ENCODE results near the gene CTNNAL1. TPM values are rescaled to one million over a fixed set of nuclear protein-coding genes. Genes with fewer than 3 reads are reported as not detected.

CTNNAL1 gene
- total and polyA plus RNA-seq, 4 donors = 25.3 to 84.8 (median 53.8) TPM

DNA sequence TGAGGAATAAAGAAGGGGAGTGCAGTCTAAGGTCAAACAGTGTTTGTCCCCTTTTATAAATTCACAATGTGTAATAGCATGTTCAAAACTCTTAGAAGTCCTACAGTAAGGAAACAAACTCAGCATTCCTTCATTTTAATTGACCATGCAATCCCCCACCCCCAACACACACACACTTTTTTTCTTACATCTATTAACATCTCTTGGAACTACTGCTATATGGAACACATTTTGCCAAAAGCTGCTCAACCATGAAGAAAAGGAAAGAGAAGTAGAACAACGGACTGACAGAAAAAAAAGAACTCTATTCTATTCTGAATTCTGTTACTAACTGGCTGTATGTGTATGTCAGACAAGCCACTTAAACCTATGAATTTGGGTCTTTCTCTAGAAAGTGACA, 2.8 kb upstream of the CTNNAL1 start:
- H3K27ac ChIP-seq (ENCODE audit: low read depth, low read length) = peak overlapping the region; percentile 55
- peaks cover 10% of the 10 kb centered on the region for H3K4me1 ChIP-seq (ENCODE audit: control insufficient read depth, insufficient read depth, low read length)
- no peaks in the 10 kb centered on the region for H3K27me3 ChIP-seq (ENCODE audit: control insufficient read depth, insufficient read depth, low read length)
- H3K4me3 ChIP-seq (ENCODE audit: low read depth, low read length) = no peak overlapping the region
- peak in 1 of 6 donors; percentile 5 for DNase-seq (ENCODE audit: low read depth in 4 of 6, low spot score in 6 of 6)
- no CpG with 5 or more reads among the region's 1 CpG for WGBS (ENCODE audit: insufficient coverage)
- H3K36me3 ChIP-seq (ENCODE audit: control insufficient read depth, insufficient read depth, low read length) = no peaks in the 10 kb centered on the region
- no peaks in the 10 kb centered on the region for H3K9me3 ChIP-seq (ENCODE audit: control insufficient read depth, insufficient read depth, low read length)

DNA sequence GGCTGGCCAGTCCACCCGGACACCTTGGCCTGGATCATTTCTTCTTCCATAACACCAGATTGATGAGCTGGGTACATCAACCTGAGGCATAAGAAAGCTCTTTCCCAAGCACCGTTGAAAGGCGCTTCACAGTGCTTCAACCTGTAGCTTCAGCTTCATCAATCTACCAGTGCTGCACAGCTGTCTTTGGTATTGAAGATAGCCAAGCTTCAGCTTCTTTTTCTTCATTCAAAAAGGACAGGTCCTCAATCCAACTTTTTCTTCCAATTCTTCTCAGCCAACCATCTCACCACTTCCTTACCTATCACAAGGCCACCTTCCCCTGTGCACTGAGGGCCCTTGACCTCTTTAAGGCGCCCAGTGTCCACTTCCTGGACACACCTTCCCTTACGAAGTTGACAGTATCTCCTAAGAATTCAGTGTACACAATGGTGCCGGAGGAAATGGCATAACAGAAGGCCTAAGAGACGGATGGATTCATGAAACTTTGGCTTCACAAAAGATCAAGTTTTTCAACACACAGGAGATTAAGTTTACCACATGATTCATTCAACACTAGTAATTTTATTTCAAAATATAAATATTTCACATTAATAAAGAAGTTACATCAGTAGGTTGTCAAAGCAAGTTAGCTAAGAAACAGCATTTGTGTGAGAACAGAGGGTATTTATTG, 1.4 kb upstream of the CTNNAL1 start:
- Histone ChIP-seq H3K27me3 (ENCODE audit: control insufficient read depth, insufficient read depth, low read length) (no peaks in the 10 kb centered on the region), H3K4me3 (ENCODE audit: low read depth, low read length) (no peak overlapping the region), H3K27ac (ENCODE audit: low read depth, low read length) (peak overlapping the region; percentile 93), H3K9me3 (ENCODE audit: control insufficient read depth, insufficient read depth, low read length) (no peaks in the 10 kb centered on the region), H3K4me1 (ENCODE audit: control insufficient read depth, insufficient read depth, low read length) (peaks cover 10% of the 10 kb centered on the region), H3K36me3 (ENCODE audit: control insufficient read depth, insufficient read depth, low read length) (no peaks in the 10 kb centered on the region)
- DNase-seq (ENCODE audit: low read depth in 4 of 6, low spot score in 6 of 6) = no peak
- WGBS (ENCODE audit: insufficient coverage) = 83% methylated on average over 5 of the region's 7 CpGs

DNA sequence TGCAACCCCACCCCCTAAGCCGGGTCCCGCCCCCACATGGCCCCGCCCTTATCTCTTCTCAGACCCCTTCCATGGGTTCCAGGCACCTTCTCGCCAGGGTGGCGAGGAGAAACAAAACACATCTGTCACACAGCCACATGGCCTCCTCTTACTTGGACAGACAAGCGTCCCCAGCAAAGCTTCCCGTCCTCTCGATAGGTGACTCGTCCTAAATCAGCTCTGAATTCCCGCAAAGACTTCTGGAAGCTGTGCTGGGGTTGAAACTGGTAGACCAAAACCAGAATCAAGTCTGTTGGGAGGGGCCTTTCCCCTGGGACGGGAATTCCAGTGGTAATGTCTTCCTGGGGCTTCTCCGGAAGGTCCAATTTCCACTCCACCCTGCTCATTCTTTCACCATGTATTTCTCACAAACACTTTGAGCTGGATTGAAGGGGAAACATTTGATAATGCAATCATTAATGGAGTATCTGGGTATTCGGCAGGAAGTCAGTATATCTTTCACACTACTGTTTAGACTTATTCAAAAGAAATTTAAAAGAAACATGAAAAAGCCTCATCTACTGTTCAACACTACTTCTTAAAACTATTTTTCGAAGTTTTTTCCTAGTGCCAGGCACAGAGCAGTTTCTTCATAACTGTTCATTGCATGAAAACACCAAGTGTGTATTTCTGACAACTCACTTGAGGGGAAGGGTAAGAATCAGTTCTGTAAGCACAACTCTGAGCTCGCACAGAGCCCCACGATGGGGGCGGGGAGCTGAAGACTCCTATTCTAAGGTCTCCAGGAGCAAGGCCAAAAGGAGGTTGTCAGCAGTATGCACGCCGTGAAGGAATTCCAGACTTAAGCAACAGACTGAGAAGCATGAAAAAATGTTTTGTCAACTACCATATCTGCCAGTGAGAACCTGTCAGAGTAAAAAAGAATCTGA, 644 bp upstream of the CTNNAL1 start:
- no peaks in the 10 kb centered on the region for H3K36me3 ChIP-seq (ENCODE audit: control insufficient read depth, insufficient read depth, low read length)
- H3K9me3 ChIP-seq (ENCODE audit: control insufficient read depth, insufficient read depth, low read length) = no peaks in the 10 kb centered on the region
- DNase-seq (ENCODE audit: low read depth in 4 of 6, low spot score in 6 of 6) = peak in 4 of 6 donors; percentile 4 to 70 (median 64)
- H3K4me1 ChIP-seq (ENCODE audit: control insufficient read depth, insufficient read depth, low read length) = peaks cover 10% of the 10 kb centered on the region
- peak overlapping the region; percentile 93 for H3K27ac ChIP-seq (ENCODE audit: low read depth, low read length)
- H3K27me3 ChIP-seq (ENCODE audit: control insufficient read depth, insufficient read depth, low read length) = no peaks in the 10 kb centered on the region
- H3K4me3 ChIP-seq (ENCODE audit: low read depth, low read length) = peak overlapping the region; percentile 50
- WGBS (ENCODE audit: insufficient coverage) = 24% methylated on average over 11 of the region's 19 CpGs

DNA sequence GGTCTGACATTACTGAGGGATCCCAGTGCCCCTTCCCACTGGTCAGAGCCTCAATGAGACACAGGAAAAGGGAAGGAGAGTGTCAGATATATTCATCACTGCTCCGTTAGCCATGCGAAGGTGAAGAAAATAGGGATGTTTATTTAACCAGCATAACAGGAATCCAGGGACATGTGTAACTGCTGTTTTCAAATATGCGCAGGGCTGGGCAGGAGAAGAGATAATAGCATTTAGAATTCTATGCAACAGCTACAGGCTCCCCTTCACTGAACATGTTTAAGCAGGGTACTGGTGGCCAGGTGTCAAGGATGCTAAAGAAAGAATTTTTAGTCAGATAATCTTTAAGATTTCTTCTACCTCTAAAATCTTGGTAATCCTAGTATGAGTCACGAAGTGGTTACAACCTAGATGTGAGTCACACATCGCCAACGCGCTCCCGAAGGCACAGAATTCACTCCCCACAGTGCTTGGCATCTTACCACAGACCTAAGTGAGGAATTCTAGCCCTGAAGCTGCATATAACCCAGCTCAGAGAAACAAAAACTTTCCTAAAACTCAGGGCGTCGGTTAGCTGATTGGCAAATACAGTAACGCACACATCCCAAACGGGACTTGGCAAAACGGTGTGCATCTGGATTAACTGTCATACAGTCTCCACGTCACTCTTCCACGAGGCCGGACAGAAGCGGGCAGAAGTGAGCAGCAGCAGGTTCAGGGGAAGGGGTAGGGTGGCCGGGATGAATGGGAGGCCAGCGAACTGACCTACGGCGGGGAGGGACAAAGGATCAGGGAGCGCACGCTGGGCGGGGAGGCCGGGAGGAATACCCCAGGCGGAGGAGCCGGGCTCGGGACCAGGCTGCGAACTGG, 1.1 kb downstream of the CTNNAL1 start:
- Histone ChIP-seq H3K27ac (ENCODE audit: low read depth, low read length) (peak overlapping the region; percentile 88), H3K27me3 (ENCODE audit: control insufficient read depth, insufficient read depth, low read length) (no peaks in the 10 kb centered on the region), H3K36me3 (ENCODE audit: control insufficient read depth, insufficient read depth, low read length) (no peaks in the 10 kb centered on the region), H3K4me1 (ENCODE audit: control insufficient read depth, insufficient read depth, low read length) (peaks cover 10% of the 10 kb centered on the region), H3K9me3 (ENCODE audit: control insufficient read depth, insufficient read depth, low read length) (no peaks in the 10 kb centered on the region), H3K4me3 (ENCODE audit: low read depth, low read length) (peak overlapping the region; percentile 83)
- DNase-seq (ENCODE audit: low read depth in 4 of 6, low spot score in 6 of 6) = peak in 5 of 6 donors; percentile 8 to 75 (median 49)
- under 1% methylated on average over 25 of the region's 29 CpGs for WGBS (ENCODE audit: insufficient coverage)

DNA sequence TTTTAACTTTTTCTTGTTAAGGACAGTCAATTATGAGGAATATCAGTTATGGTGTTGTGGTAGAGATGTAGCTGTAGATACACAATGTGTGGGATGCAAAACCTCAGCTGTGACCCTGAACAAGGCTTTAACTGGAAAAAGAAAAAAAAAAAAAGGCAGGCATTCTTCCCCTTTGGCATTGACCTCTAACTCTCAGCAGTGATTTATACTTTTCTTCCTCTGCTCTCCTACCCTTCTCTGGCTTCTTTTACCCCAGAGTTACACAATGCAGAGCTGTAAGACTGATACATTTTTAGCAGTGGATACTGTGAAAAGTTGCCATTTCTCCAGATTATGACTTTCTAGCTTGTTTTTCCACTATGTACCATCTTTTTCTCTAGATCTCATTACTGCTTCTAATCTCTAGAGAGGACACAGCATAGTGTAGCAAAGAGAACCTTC, 2.0 kb downstream of the CTNNAL1 start:
- Histone ChIP-seq H3K27ac (ENCODE audit: low read depth, low read length) (peak overlapping the region; percentile 88), H3K27me3 (ENCODE audit: control insufficient read depth, insufficient read depth, low read length) (no peaks in the 10 kb centered on the region), H3K4me1 (ENCODE audit: control insufficient read depth, insufficient read depth, low read length) (peaks cover 10% of the 10 kb centered on the region), H3K36me3 (ENCODE audit: control insufficient read depth, insufficient read depth, low read length) (no peaks in the 10 kb centered on the region), H3K4me3 (ENCODE audit: low read depth, low read length) (peak overlapping the region; percentile 83), H3K9me3 (ENCODE audit: control insufficient read depth, insufficient read depth, low read length) (no peaks in the 10 kb centered on the region)
- no peak for DNase-seq (ENCODE audit: low read depth in 4 of 6, low spot score in 6 of 6)

DNA sequence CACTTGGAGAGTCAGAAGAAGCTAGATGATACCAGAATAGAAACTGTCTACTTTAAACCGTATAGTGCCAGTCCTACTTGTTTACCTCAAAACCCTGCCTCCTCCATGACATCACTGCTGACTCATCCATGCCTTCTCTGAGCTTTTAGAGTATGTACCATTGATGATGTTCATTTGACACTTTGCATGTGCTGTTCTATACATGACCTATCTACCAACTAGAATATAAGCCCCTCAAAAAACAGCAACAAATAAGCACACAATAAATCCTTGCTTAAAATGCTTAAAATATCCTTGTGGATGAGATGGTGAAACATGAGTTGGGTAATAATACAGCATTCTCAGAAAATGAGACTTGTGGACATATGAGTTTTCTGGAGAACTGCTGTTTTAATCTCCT, 2.6 kb downstream of the CTNNAL1 start:
- no peaks in the 10 kb centered on the region for H3K27me3 ChIP-seq (ENCODE audit: control insufficient read depth, insufficient read depth, low read length)
- peak overlapping the region; percentile 88 for H3K27ac ChIP-seq (ENCODE audit: low read depth, low read length)
- no peaks in the 10 kb centered on the region for H3K36me3 ChIP-seq (ENCODE audit: control insufficient read depth, insufficient read depth, low read length)
- H3K9me3 ChIP-seq (ENCODE audit: control insufficient read depth, insufficient read depth, low read length) = no peaks in the 10 kb centered on the region
- no peak for DNase-seq (ENCODE audit: low read depth in 4 of 6, low spot score in 6 of 6)
- peak overlapping the region; percentile 83 for H3K4me3 ChIP-seq (ENCODE audit: low read depth, low read length)
- H3K4me1 ChIP-seq (ENCODE audit: control insufficient read depth, insufficient read depth, low read length) = peaks cover 10% of the 10 kb centered on the region
- 40% methylated on average over 1 of the region's 1 CpG for WGBS (ENCODE audit: insufficient coverage)

DNA sequence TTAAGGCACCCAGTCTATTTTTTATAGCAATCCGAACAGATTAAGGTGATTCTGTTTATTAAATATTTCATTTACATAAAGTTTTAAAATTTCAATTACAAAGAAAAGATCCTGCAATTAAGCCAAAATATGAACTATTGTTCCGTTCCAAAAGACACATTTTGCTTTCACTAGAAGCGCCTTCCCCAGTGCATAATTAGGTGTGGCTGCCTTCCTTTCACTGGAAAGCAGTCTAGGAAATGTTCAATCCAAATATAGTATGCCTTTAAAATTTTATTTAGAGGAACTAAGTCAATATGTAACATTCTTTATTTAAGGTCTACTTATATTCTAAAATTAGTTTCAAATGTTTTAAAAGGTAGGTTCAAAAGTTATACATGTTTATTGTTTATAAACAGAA, 7.6 kb downstream of the CTNNAL1 start:
- no peak for DNase-seq (ENCODE audit: low read depth in 4 of 6, low spot score in 6 of 6)
- WGBS (ENCODE audit: insufficient coverage) = no CpG with 5 or more reads among the region's 3 CpGs
- no peaks in the 10 kb centered on the region for H3K4me1 ChIP-seq (ENCODE audit: control insufficient read depth, insufficient read depth, low read length)

DNA sequence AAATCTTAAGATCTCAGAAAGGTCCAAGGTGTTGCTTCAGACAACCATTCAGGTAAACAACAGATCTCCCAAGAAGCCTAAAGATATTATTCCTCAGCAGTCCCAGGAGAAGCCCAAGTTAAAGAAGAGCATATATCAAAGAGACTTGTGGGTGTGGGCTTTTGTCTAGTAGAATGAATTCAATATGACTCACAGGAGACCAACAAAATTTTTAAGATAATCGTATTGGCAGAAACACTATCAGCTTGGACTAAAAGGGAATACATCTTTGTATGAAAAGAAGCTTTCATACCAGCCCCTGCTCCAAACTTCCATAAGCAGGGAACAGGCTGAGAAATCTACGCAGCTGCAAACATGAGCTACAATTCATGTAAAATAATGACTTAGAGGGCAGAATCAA, 10.2 kb downstream of the CTNNAL1 start:
- WGBS (ENCODE audit: insufficient coverage) = 100% methylated on average over 1 of the region's 2 CpGs

More for the DNA sequence above, 7.6 kb downstream of the CTNNAL1 start:
- no peak overlapping the region for H3K27ac ChIP-seq (ENCODE audit: low read depth, low read length)
- no peaks in the 10 kb centered on the region for H3K36me3 ChIP-seq (ENCODE audit: control insufficient read depth, insufficient read depth, low read length)
- H3K9me3 ChIP-seq (ENCODE audit: control insufficient read depth, insufficient read depth, low read length) = no peaks in the 10 kb centered on the region
- no peak overlapping the region for H3K4me3 ChIP-seq (ENCODE audit: low read depth, low read length)
- H3K27me3 ChIP-seq (ENCODE audit: control insufficient read depth, insufficient read depth, low read length) = no peaks in the 10 kb centered on the region

DNA sequence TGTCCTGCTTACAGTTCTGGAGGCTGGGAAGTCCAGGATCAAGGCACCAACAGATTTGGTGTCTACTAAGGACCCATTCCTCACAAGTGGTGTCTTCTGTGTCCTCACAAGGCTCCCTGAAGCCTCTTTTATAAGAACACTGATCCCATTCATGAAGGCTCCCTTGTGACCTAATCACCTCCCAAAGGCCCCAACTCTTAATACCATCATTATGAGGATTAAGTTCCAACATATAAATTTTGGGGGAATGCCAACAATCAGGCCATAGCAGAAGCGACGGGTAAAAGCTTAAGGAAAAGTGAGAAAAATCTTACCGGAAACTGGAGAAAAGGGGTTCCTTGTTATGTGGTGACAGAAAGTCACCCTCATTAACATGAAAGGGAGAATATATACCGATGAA, 11.2 kb downstream of the CTNNAL1 start:
- H3K4me1 ChIP-seq (ENCODE audit: control insufficient read depth, insufficient read depth, low read length) = no peaks in the 10 kb centered on the region
- no CpG with 5 or more reads among the region's 4 CpGs for WGBS (ENCODE audit: insufficient coverage)

More for the DNA sequence above, 10.2 kb downstream of the CTNNAL1 start:
- Histone ChIP-seq H3K4me1 (ENCODE audit: control insufficient read depth, insufficient read depth, low read length) (no peaks in the 10 kb centered on the region), H3K9me3 (ENCODE audit: control insufficient read depth, insufficient read depth, low read length) (no peaks in the 10 kb centered on the region), H3K27me3 (ENCODE audit: control insufficient read depth, insufficient read depth, low read length) (no peaks in the 10 kb centered on the region), H3K4me3 (ENCODE audit: low read depth, low read length) (no peak overlapping the region), H3K27ac (ENCODE audit: low read depth, low read length) (no peak overlapping the region), H3K36me3 (ENCODE audit: control insufficient read depth, insufficient read depth, low read length) (no peaks in the 10 kb centered on the region)
- no peak for DNase-seq (ENCODE audit: low read depth in 4 of 6, low spot score in 6 of 6)

More for the DNA sequence above, 11.2 kb downstream of the CTNNAL1 start:
- H3K4me3 ChIP-seq (ENCODE audit: low read depth, low read length) = no peak overlapping the region
- no peak for DNase-seq (ENCODE audit: low read depth in 4 of 6, low spot score in 6 of 6)
- no peaks in the 10 kb centered on the region for H3K36me3 ChIP-seq (ENCODE audit: control insufficient read depth, insufficient read depth, low read length)
- H3K27me3 ChIP-seq (ENCODE audit: control insufficient read depth, insufficient read depth, low read length) = no peaks in the 10 kb centered on the region
- H3K9me3 ChIP-seq (ENCODE audit: control insufficient read depth, insufficient read depth, low read length) = no peaks in the 10 kb centered on the region
- H3K27ac ChIP-seq (ENCODE audit: low read depth, low read length) = peak overlapping the region; percentile 38
